ENCODE results near the gene XDH. TPM values are rescaled to one million over a fixed set of nuclear protein-coding genes. Genes with fewer than 3 reads are reported as not detected.

XDH gene
- total RNA-seq, 1 experiment from 2014 or later = 0.91 TPM

DNA sequence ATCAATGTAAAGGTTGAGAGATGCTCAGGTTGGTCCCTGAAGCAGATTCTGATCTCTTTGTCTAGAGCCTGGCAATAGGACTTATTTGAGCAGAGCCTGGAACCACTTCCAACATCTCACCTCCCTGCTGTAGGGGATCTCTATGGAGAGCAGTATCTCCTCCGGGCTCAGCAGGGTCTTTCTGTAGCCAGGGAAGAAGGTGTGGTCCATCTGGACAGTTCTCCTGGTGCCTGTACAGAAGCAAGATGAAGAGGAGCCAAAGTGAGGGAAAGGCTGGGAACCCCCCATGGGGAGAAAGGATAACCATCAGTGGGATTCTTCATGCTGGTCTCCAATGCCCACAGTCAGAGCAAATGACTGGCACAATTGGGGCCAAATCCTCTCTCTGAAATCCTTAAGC lies 34.8 kb downstream of the XDH start:
- H4K20me1 ChIP-seq (ENCODE audit: low read length) = no peaks in the 10 kb centered on the region
- TF ChIP-seq EZH2phosphoT487 (IDR thresholded peaks at IDR 0.05; ENCODE audit: borderline replicate concordance, low read length) = no peak
- TF ChIP-seq, protein P1, sequence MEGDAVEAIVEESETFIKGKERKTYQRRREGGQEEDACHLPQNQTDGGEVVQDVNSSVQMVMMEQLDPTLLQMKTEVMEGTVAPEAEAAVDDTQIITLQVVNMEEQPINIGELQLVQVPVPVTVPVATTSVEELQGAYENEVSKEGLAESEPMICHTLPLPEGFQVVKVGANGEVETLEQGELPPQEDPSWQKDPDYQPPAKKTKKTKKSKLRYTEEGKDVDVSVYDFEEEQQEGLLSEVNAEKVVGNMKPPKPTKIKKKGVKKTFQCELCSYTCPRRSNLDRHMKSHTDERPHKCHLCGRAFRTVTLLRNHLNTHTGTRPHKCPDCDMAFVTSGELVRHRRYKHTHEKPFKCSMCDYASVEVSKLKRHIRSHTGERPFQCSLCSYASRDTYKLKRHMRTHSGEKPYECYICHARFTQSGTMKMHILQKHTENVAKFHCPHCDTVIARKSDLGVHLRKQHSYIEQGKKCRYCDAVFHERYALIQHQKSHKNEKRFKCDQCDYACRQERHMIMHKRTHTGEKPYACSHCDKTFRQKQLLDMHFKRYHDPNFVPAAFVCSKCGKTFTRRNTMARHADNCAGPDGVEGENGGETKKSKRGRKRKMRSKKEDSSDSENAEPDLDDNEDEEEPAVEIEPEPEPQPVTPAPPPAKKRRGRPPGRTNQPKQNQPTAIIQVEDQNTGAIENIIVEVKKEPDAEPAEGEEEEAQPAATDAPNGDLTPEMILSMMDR (conservative IDR thresholded peaks at IDR 0.05; ENCODE audit: low read depth, low read length) = no peak
- no peak for TF ChIP-seq EZH2 (IDR thresholded peaks at IDR 0.05; ENCODE audit: low read length, unreplicated experiment)
- CTCF ChIA-PET = no interaction called here
- no TSS peak for BruUV-seq (replicated peaks)
- no peaks in the 10 kb centered on the region for H3K79me2 ChIP-seq (ENCODE audit: low read length)
- H3K36me3 ChIP-seq (ENCODE audit: low read depth, low read length) = no peaks in the 10 kb centered on the region
- peaks cover 27% of the 10 kb centered on the region for H3K4me1 ChIP-seq (ENCODE audit: insufficient read depth, low read length)
- intact Hi-C loops (cut with micrococcal nuclease) = loop anchor here (5.0 kb wide), 1 partner anchor 53 kb away; no protein-coding TSS in a partner anchor
- H3K4me3 ChIP-seq (ENCODE audit: low read length) = no peak overlapping the region
- H3K27me3 ChIP-seq (ENCODE audit: low read length) = no peaks in the 10 kb centered on the region
- H3K4me2 ChIP-seq (ENCODE audit: low read length) = no peak overlapping the region
- H2AFZ ChIP-seq (ENCODE audit: low read length) = no peak overlapping the region
- no peak for ATAC-seq
- no peak overlapping the region for H3K9ac ChIP-seq (ENCODE audit: low read length)
- no peak overlapping the region for H3K27ac ChIP-seq (ENCODE audit: low read length)
- no peaks in the 10 kb centered on the region for H3F3A ChIP-seq (ENCODE audit: low read length, unreplicated experiment)
- H3K9me3 ChIP-seq (ENCODE audit: low read length) = no peaks in the 10 kb centered on the region
- POLR2A ChIA-PET (ENCODE audit: unreplicated experiment) = no interaction called here
- H3K9me2 ChIP-seq (replicated peaks; ENCODE audit: low read length) = no peaks in the 10 kb centered on the region
- no peak for DNase-seq

DNA sequence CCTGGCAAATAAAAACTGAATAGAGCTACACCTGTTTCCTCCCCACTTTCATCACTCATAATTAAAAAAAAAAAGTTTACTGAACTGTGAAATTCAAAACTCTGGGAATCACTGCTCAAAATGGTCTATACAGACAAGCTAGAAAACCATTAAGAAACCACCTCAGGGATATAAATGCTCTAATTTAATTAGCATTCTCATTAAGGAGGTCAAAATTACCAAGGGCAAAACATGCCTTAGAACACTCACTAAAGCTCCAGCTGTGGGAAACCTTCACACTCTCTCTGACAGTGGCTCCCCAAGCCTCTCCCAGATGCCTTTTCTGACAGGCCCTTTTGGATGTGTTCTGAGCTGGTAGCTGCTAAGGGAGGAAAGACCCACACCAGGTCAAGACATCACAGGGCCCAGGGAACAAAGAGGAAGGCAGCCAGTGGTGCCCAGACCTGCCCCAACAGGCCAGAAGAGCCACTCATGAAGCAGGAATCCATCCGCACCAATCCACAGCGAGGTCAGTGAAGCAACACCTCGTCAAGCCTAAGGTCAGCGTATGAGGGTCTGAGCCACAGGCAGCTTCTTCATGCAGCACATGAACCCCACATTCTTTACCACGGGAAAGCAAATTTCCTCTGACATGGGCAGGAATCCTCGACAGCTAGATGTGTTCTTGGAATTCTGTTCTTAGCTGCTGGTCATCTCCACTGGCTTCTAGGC lies 35.6 kb downstream of the XDH start:
- no peak overlapping the region for H2AFZ ChIP-seq (ENCODE audit: low read length)
- no peak overlapping the region for H3K4me2 ChIP-seq (ENCODE audit: low read length)
- peaks cover 20% of the 10 kb centered on the region for H3K4me1 ChIP-seq (ENCODE audit: insufficient read depth, low read length)
- ATAC-seq = no peak
- no peaks in the 10 kb centered on the region for H3F3A ChIP-seq (ENCODE audit: low read length, unreplicated experiment)
- TF ChIP-seq EZH2 (IDR thresholded peaks at IDR 0.05; ENCODE audit: low read length, unreplicated experiment) (no peak), EZH2phosphoT487 (IDR thresholded peaks at IDR 0.05; ENCODE audit: borderline replicate concordance, low read length) (no peak)
- TF ChIP-seq, protein P1 (conservative IDR thresholded peaks at IDR 0.05; ENCODE audit: low read depth, low read length) = no peak
- H3K9me2 ChIP-seq (replicated peaks; ENCODE audit: low read length) = no peaks in the 10 kb centered on the region
- ChIA-PET POLR2A (ENCODE audit: unreplicated experiment) (no interaction called here), CTCF (no interaction called here)
- intact Hi-C loops (cut with micrococcal nuclease) = no loop called here
- H3K4me3 ChIP-seq (ENCODE audit: low read length) = no peak overlapping the region
- no peaks in the 10 kb centered on the region for H3K79me2 ChIP-seq (ENCODE audit: low read length)
- no peaks in the 10 kb centered on the region for H3K9me3 ChIP-seq (ENCODE audit: low read length)
- no peak overlapping the region for H3K27ac ChIP-seq (ENCODE audit: low read length)
- BruUV-seq (replicated peaks) = no TSS peak
- no peak for DNase-seq
- H3K36me3 ChIP-seq (ENCODE audit: low read depth, low read length) = no peaks in the 10 kb centered on the region
- no peaks in the 10 kb centered on the region for H4K20me1 ChIP-seq (ENCODE audit: low read length)
- H3K27me3 ChIP-seq (ENCODE audit: low read length) = no peaks in the 10 kb centered on the region
- H3K9ac ChIP-seq (ENCODE audit: low read length) = no peak overlapping the region

DNA sequence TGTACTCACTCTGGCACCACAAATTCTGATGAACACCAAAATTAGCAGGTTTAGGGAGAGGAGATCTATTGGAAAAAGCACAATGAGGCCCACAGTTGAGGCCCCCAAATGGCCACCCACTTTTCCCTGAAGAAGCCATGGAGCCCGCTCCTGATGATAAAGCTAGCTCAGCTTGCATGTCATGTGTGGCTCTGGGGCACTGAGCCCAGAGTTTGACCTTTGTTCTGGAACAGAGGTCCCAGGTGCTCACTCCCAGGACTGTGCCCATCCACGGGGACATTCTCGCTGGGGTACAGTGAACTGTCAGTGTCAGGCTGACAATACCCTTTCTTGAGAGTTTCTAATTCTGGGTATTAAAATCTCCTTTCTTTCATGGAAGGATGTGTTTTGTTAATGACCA lies 36.2 kb downstream of the XDH start:
- H3K27ac ChIP-seq (ENCODE audit: low read length) = no peak overlapping the region
- POLR2A ChIA-PET (ENCODE audit: unreplicated experiment) = no interaction called here
- H3F3A ChIP-seq (ENCODE audit: low read length, unreplicated experiment) = no peaks in the 10 kb centered on the region
- peaks cover 14% of the 10 kb centered on the region for H3K4me1 ChIP-seq (ENCODE audit: insufficient read depth, low read length)
- no peaks in the 10 kb centered on the region for H3K9me3 ChIP-seq (ENCODE audit: low read length)
- CTCF ChIA-PET = no interaction called here
- H3K4me2 ChIP-seq (ENCODE audit: low read length) = no peak overlapping the region
- no peaks in the 10 kb centered on the region for H3K79me2 ChIP-seq (ENCODE audit: low read length)
- H3K4me3 ChIP-seq (ENCODE audit: low read length) = no peak overlapping the region
- no peaks in the 10 kb centered on the region for H4K20me1 ChIP-seq (ENCODE audit: low read length)
- ATAC-seq = no peak
- BruUV-seq (replicated peaks) = no TSS peak
- no peaks in the 10 kb centered on the region for H3K27me3 ChIP-seq (ENCODE audit: low read length)
- no peaks in the 10 kb centered on the region for H3K36me3 ChIP-seq (ENCODE audit: low read depth, low read length)
- no peak overlapping the region for H3K9ac ChIP-seq (ENCODE audit: low read length)
- intact Hi-C loops (cut with micrococcal nuclease) = no loop called here
- DNase-seq = no peak
- no peak overlapping the region for H2AFZ ChIP-seq (ENCODE audit: low read length)
- TF ChIP-seq EZH2 (IDR thresholded peaks at IDR 0.05; ENCODE audit: low read length, unreplicated experiment) (no peak), EZH2phosphoT487 (IDR thresholded peaks at IDR 0.05; ENCODE audit: borderline replicate concordance, low read length) (no peak)
- TF ChIP-seq, protein P1 (conservative IDR thresholded peaks at IDR 0.05; ENCODE audit: low read depth, low read length) = no peak
- H3K9me2 ChIP-seq (replicated peaks; ENCODE audit: low read length) = no peaks in the 10 kb centered on the region
